Breast epithelium (tissue), 4 donors: ENCODE results near the gene PEDS1. TPM values are rescaled to one million over a fixed set of nuclear protein-coding genes. Genes with fewer than 3 reads are reported as not detected.
A peak's percentile ranks its signal among the peaks of the same experiment; 100 is the strongest.

Source experiments
- DNase-seq, 2 donors: peaks; one replicate each; pipeline ENCODE4 v3.0.0-alpha.2; 2019; ENCODE audit warnings: low spot score in 2 of 2
- H3K27ac ChIP-seq, 2 donors: fragments of 200-600 bp; sonication (generic) in 1 of 2; one replicate each; pipeline ENCODE4 v1.5.1; 2016 to 2019; ENCODE audit warnings: mild to moderate bottlenecking in 1 of 2
- H3K27me3 ChIP-seq, 2 donors: fragments of 200-600 bp; sonication (generic) in 1 of 2; one replicate each; pipeline versions ENCODE4 v1.5.1 to v1.6.0; 2017 to 2019; ENCODE audit warnings: control low read depth in 1 of 2, mild to moderate bottlenecking in 1 of 2
- H3K36me3 ChIP-seq: fragments of 200-600 bp; one replicate; pipeline ENCODE4 v1.5.1; 2019
- H3K4me1 ChIP-seq, 2 donors: fragments of 200-600 bp; sonication (generic); one replicate each; pipeline ENCODE4 v1.5.1; 2016 to 2019; ENCODE audit warnings: control low read depth in 1 of 2
- H3K4me3 ChIP-seq, 3 donors: fragments of 200-600 bp; sonication (generic); 1 replicate in 2 of 3; 2 replicates in 1 of 3; pipeline ENCODE4 v1.5.1; 2016 to 2019; ENCODE audit warnings: mild to moderate bottlenecking in 3 of 3, moderate library complexity in 2 of 3
- H3K9me3 ChIP-seq, 2 donors: fragments of 200-600 bp; sonication (generic) in 1 of 2; one replicate each; pipeline ENCODE4 v1.5.1; 2016 to 2019; ENCODE audit warnings: control low read depth in 1 of 2
- POLR2A ChIP-seq: fragments of 450-650 bp; IDR thresholded peaks from one replicate; pipeline ENCODE4 v1.6.1; 2016; ENCODE audit warnings: antibody characterized with exemption, mild to moderate bottlenecking, moderate library complexity
- POLR2AphosphoS5 ChIP-seq, 3 donors: sonication (generic); formaldehyde crosslinking; IDR thresholded peaks; one replicate each; pipeline ENCODE4 v1.6.1; 2017; ENCODE audit warnings: antibody characterized with exemption in 3 of 3
- intact Hi-C: fragments of 100-400 bp; cut with DNase I; formaldehyde crosslinking; loops from one replicate; pipeline ENCODE4 v1.15.1; 2023; ENCODE audit warnings: low total_unique reads
- total RNA-seq, 3 donors: library from RNA; depleted of rRNA; stranded (reverse); fragments of >200 nt; gene quantifications; one replicate each; pipeline ENCODE4 v1.1.0, GENCODE V29; 2016
- TF ChIP-seq, protein P1 (sequence below), 3 donors: fragments of 450-650 bp; IDR thresholded peaks; one replicate each; pipeline ENCODE4 v1.5.1; 2016 to 2017; ENCODE audit warnings: antibody characterized with exemption in 3 of 3, mild to moderate bottlenecking in 3 of 3, moderate library complexity in 3 of 3

Gene PEDS1
- total RNA-seq, 3 donors from 2014 or later = 12.9 to 29.4 (median 18.0) TPM

DNA sequence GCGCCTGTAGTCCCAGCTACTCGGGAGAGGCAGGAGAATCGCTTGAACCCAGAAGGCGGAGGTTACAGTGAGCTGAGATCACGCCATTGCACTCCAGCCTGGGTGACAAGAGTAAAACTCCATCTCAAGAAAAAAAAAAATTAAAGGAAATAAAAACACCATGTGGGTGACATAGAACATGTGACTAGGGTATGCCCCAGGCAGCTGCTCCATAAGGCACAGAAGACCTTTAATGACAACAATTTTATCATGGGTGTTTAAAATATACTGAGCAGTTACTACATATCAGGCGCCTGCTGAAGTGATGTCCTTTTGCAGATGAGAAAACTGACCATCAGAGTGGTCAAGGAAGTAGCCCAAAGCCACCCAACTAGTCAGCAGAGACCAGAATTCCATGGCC is 8.0 kb downstream of the PEDS1 start:
- no peaks in the 10 kb centered on the region for H3K27me3 ChIP-seq
- no peak overlapping the region for H3K4me3 ChIP-seq
- no peaks in the 10 kb centered on the region for H3K36me3 ChIP-seq
- peaks cover 8 to 16% of the 10 kb centered on the region in 2 donors for H3K4me1 ChIP-seq
- H3K27ac ChIP-seq = peak overlapping the region in 1 of 2 donors; percentile 70
- no peaks in the 10 kb centered on the region for H3K9me3 ChIP-seq
- intact Hi-C loops = no loop called here
- TF ChIP-seq POLR2AphosphoS5 (IDR thresholded peaks at IDR 0.05) = no peak
- TF ChIP-seq POLR2A = no peak
- TF ChIP-seq, protein P1, sequence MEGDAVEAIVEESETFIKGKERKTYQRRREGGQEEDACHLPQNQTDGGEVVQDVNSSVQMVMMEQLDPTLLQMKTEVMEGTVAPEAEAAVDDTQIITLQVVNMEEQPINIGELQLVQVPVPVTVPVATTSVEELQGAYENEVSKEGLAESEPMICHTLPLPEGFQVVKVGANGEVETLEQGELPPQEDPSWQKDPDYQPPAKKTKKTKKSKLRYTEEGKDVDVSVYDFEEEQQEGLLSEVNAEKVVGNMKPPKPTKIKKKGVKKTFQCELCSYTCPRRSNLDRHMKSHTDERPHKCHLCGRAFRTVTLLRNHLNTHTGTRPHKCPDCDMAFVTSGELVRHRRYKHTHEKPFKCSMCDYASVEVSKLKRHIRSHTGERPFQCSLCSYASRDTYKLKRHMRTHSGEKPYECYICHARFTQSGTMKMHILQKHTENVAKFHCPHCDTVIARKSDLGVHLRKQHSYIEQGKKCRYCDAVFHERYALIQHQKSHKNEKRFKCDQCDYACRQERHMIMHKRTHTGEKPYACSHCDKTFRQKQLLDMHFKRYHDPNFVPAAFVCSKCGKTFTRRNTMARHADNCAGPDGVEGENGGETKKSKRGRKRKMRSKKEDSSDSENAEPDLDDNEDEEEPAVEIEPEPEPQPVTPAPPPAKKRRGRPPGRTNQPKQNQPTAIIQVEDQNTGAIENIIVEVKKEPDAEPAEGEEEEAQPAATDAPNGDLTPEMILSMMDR (IDR thresholded peaks at IDR 0.05) = no peak
- no peak for DNase-seq

DNA sequence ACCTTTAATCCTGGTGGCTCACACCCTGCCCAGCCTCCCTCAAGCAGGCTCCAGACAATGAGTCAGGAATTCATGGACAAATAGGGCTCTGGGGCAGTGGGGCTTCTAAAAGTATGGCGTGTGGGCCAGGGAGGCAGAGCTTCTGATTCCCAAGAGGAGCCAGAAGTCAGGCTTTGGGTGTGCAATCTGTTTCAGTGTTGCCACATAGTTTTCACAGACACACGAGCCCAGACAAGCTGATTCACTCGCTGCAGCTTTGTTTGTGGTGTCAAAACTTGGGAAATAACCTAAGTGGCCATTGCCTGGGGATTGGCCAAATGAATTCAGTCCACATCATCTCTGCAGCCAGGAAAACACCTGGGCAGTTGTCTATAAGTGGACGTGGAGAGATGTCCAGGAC is 9.2 kb downstream of the PEDS1 start:
- TF ChIP-seq POLR2AphosphoS5 (IDR thresholded peaks at IDR 0.05) = peak in 1 of 3 donors; percentile 70
- no peak for TF ChIP-seq POLR2A
- no peaks in the 10 kb centered on the region for H3K36me3 ChIP-seq
- H3K4me3 ChIP-seq = no peak overlapping the region
- H3K9me3 ChIP-seq = no peaks in the 10 kb centered on the region
- intact Hi-C loops = no loop called here
- H3K4me1 ChIP-seq = peaks cover 3 to 17% of the 10 kb centered on the region in 2 donors
- DNase-seq = no peak
- H3K27ac ChIP-seq = peak overlapping the region; percentile 38 to 50
- no peaks in the 10 kb centered on the region for H3K27me3 ChIP-seq

- Histone ChIP-seq H3K4me3 (no peak overlapping the region), H3K4me1 (peaks cover 3 to 27% of the 10 kb centered on the region in 2 donors), H3K27me3 (no peaks in the 10 kb centered on the region), H3K36me3 (no peaks in the 10 kb centered on the region), H3K9me3 (no peaks in the 10 kb centered on the region), H3K27ac (peak overlapping the region in 1 of 2 donors; percentile 1)
- intact Hi-C loops = no loop called here
- DNase-seq = no peak
- TF ChIP-seq, protein P1 (IDR thresholded peaks at IDR 0.05) = no peak
Observed at GRCh38 chr20:50142812-50143211, 10.7 kb downstream of the PEDS1 start.

GRCh38 chr20:50141811-50142561 is 11.5 kb downstream of the PEDS1 start:
- intact Hi-C loops = no loop called here
- H3K4me3 ChIP-seq = no peak overlapping the region
- TF ChIP-seq POLR2A (no peak), POLR2AphosphoS5 (IDR thresholded peaks at IDR 0.05) (no peak)
- TF ChIP-seq, protein P1 (IDR thresholded peaks at IDR 0.05) = no peak
- H3K36me3 ChIP-seq = no peaks in the 10 kb centered on the region
- no peaks in the 10 kb centered on the region for H3K27me3 ChIP-seq
- no peak for DNase-seq
- H3K4me1 ChIP-seq = peaks cover 3 to 21% of the 10 kb centered on the region in 2 donors
- H3K9me3 ChIP-seq = no peaks in the 10 kb centered on the region
- H3K27ac ChIP-seq = peak overlapping the region in 1 of 2 donors; percentile 1

DNA sequence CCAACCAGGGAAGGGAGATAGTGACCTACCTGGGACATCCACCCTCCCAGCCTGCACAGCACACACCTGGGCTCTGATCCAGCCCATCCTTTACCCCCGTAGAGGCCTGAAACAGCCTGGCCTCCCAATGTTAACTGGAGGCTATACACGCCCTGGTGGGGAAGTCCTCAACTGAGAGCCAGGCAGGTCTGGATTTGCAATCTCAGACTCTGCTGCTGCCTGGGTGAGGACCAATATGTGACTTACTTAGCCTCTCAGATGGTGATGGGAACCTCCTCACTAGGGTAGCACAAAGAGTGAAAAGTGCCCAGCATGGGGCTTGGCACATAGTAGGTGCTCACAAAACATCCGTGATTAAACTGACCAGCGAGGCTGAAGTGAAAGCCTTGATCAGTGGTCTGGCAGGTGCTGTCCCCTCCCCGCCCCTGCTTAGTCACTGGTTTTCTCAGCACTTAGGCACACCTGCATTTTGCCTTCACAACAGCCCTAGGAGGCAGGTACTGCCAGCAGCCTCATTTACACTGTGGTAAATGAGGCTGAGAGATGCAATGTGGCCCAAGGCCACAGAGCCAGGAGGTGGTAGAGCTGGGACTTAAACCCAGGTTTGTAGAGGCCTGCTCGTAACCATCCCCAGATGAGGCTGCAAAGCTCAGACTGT is 12.4 kb downstream of the PEDS1 start:
- Histone ChIP-seq H3K27ac (peak overlapping the region in 1 of 2 donors; percentile 1), H3K4me1 (peaks cover 3 to 12% of the 10 kb centered on the region in 2 donors), H3K27me3 (no peaks in the 10 kb centered on the region), H3K36me3 (no peaks in the 10 kb centered on the region), H3K4me3 (no peak overlapping the region), H3K9me3 (no peaks in the 10 kb centered on the region)
- TF ChIP-seq POLR2AphosphoS5 (IDR thresholded peaks at IDR 0.05) (no peak), POLR2A (no peak)
- TF ChIP-seq, protein P1 (IDR thresholded peaks at IDR 0.05) = no peak
- intact Hi-C loops = no loop called here
- DNase-seq = no peak
